Fibroblast of peridontal ligament (primary cell): ENCODE results near the gene ZNRD2.

Experiments used
- DNase-seq: peaks from one replicate; pipeline ENCODE4 v3.0.0-alpha.2; 2010; ENCODE audit errors: extremely low read depth

ZNRD2 gene

GRCh38 chr11:65538232-65538914 lies 31.9 kb upstream of the ZNRD2 start:
- DNase-seq, result no peak

DNA sequence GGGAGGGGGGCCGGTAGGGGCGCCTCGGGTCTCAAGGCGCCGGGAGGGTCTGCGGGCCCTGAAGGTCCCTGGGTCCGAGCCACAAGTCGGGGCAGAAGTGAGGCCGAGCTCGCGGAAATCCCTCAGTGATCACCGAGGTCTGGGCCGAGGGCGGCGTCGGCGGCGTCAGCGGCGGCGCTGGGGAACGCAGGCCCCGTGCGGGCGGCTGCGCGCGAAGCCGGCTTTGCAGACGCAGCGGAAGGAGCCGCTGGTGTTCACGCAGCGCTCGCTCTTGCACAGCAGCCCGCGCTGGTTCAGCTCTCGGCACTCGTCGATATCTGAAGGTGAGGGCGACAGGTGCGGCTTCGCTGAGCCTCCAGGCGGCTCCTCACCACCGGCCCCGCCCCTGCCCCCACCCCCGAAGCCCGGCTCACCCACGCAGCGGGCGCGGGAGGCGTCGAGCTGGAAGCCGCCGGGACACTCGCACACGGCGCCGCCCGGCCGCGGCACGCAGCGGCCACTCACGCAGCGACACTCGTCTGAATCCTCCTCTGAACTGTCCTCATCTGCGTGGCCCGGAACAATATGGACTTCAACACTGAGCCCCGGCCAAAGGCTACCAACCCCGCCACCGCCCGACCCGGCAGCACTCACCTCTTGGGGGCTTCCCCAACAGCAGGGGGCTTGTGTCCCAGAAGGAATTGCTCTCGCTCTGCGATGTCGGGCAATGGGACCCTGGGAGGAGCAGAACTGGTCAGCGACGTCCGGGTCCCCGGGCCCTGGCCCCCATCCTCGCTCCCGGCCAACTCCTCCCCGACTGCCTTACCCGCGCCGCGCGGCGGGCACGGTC lies 31.1 kb upstream of the ZNRD2 start:
- DNase-seq, result no peak

DNA sequence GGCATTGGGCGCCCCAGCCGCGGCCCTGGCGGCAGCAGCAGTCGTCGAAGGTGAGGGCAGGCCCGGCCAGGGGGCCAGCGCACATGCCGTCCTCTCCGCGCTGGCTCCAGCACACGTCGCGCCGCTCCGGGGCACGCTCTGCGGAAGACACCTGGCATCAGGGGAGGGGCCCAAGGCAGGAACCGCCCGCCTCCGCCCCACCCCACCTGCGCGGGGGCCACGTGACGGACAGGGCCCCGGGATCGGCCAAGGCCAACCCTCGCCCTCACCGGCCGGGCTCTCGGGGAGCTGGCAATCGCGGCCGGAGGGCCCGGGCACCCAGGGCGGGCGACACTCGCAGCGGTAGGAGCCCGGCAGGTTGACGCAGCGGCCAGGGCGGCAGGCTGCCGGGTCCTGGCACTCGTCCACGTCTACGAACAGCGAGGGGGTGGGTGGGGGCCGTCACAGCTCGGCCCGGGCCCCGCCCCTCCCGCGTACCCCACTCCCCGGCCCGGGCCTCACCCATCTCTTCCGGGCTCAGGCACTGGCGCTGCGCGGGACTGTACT lies 30.5 kb upstream of the ZNRD2 start:
- DNase-seq, result no peak

GRCh38 chr11:65540290-65541092 lies 29.8 kb upstream of the ZNRD2 start:
- DNase-seq, result peak; percentile 82

DNA sequence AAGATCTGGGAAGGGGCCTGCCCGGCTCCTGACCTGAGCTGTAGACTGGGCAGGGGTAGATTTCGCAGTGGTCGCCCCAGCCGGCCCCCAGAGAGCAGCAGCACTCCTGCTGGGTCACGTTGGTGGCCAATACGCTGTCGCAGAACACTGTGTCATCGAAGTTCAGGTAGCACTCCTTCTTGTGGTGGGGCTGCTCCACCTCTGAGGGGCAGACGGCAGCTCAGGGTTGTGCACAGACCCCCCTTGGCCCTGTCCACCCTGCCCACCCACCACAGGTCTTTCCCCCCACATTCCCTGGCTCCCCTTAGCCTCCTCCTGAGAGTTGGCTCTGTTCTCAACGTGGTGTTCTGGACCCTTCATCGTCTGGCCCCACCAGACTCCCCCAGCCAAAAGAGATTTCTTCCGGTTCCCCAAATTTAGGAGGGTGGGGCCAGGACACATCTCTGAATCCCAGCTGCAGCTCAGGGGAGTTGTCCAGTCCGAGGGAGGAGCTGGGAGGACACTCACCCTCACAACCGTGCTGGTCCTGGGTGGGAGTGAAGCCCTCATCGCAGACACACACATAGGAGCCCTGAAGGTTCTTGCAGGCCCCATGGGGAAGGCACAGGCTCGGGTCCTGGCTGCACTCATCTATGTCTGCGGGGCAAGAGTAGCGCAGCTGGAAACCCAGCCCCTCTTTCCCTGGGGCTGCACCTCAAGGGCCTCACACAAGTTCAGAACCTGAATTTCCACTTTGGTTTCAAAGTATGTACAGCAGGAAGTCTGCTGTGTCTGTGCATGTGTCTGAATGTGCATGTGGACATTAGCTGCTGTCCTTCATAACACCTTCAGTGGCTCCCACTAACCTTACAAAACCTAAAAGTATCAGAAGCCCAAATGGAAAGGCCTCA lies 28.9 kb upstream of the ZNRD2 start:
- DNase-seq, result no peak

DNA sequence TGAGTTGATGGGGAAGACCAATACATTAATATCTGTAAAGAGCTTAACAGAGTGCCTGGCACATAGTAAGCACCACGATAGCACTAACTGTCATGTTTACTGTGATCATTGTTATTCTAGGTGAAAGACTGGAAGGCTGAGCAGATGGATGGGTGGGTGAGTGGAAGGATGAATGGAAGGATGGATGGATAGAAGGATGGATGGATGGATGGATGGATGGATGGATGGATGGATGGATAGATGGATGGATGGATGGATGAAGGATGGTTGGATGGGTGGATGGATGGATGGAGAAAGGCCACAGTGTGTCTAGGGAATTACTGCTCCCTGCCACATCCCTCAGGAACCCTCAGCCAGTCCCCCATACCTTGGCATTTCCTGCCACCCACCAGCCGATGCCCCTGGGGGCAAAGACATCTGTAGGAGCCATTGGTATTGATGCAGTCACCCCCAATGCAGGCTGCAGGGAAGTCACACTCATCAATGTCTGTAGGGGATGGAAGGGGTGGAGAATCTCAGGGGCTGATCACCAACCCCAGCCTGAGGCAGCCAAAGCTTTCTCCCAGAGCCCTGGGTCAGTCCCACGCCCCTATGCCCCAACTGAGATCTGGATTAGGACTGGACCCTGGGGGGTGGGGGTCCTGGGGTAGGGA lies 27.4 kb upstream of the ZNRD2 start:
- DNase-seq, result no peak

DNA sequence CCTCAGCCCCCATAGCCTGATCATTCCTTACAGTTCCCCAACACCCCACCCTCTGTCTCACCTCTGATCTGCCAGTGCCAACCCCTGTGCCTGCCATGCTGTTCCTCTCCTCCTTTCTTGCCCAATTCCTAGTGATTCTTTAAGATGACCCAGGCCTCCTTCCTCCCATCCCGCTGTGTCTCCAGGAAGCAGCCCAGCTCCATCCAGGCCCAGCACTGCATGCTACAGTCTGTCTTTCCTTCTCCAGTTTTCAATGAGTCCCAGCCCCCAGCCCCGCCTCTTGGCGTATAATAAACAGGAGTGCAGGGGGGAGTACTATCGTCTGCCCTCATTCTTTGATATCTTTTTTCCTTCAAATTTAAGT lies 24.4 kb upstream of the ZNRD2 start:
- no peak for DNase-seq

GRCh38 chr11:65546217-65546958 lies 23.9 kb upstream of the ZNRD2 start:
- no peak for DNase-seq

- no peak for DNase-seq
Measured at GRCh38 chr11:65547446-65548125, 22.7 kb upstream of the ZNRD2 start.

DNA sequence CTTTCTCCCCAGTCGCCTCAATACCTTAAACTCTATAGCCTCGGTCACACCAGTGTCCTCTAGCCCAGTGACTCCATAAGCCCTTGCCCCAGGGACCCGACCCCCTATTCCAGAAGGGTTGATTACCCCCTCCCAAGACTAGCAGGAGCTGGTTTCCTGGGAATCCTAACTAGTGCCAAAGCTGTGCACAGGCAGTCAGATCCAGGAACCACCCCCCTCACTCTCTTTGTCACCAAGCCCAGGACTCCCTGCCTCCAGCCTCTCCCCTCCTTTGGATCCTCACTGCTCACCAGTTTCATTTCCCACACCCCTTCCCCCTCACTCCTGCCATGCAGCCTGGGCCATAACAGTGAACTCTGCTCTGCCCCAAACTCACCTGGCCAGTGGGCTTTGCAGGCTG lies 21.9 kb upstream of the ZNRD2 start:
- DNase-seq, result no peak

GRCh38 chr11:65549096-65549495 lies 21.2 kb upstream of the ZNRD2 start:
- no peak for DNase-seq

DNA sequence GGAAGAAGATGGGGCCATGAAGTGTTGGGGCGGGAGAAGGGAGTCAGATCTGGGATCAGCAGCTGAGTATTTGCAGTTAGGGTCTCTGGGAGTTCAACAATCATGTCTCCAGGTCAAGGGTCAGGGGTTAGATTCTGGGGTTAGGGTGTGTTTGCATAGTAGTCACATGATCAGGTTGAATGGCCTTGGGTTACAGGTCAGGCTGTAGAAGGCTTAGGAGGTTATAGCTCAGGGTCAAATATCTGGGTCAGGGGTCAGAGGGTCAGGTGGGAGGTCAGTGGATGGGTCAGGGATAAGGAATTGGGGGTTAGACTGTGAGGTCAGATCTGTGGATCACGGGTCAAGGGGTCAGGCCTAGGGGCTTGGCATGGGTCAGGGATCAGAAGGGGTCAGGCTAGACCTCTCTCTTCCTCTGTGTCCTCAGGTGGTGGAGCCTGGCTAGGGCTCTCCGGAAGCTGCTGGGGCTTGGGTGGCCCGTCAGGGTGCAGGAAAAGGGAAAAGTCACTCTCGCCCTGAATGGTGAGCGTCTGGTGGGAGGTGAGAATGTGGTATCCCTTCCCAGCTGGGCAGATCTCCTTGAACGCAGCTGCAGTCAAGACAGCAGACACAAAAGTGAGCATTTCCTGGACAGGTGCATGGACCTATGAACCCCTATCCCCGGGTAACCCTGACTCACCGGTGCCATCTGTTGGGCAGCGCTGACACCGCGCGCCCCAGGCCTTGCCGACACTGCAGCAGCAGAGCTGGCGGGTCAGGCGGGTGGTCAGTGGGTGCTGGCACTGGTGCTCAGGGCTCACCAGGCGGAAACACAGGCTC lies 18.5 kb upstream of the ZNRD2 start:
- no peak for DNase-seq

DNA sequence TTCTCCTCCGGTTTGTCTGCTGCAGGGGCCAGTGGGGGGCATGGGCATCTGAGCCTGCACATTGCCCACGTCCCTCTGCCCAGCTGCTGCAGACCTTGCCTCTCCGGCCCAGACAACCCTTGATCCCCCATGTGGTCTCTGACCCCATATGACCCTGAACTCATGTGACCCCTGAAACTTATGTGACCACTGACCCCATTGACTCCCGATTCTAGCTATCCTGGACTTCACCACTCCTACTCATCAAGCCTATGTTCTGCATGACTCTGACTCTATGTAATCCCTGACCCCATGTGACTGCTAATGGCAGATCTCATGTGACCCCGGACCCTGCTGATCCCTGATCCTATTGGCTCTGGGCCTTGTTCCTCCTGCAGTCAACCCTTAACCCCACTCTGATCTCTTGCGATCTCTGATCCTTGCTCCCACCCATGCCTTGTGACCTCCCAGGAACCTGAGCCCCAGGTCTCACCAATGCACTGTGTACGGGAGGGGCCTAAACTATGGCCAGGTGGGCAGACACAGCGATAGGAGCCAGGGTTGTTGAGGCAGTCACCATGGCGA lies 17.8 kb upstream of the ZNRD2 start:
- no peak for DNase-seq

DNA sequence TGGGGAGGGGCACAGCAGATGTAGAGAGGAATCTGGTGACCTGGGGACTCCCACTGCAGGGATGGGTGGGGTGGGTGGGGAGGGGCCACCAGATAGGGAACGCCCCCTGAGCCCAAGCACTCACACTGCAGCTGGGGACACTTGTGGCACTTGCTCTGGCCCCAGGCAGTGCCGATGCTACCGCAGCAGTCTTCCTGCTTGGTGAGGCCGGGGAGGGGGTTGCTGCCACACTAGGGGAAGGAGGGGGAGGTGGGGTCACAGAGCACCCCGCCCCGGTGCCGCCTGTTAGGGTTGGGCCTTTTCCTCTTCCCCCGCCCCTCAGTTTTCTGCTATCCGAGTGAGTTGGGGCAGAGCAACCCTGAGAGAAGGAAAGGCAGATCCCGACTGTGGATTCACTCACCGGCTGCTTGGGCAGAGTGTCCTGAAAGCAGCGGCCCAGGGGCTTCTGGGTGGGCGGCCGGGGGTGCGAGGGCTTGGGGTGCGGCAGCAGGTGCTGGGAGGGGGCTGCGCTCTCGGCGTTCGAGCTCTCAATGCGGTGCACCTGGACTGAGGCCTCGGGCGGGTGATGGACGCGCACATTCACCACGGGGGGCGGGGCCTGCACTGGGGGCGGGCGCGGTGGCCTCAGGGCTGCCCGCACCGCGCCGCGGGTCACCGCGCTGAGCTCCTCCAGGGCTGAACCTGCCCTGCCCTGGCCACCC lies 16.8 kb upstream of the ZNRD2 start:
- DNase-seq, result no peak

DNA sequence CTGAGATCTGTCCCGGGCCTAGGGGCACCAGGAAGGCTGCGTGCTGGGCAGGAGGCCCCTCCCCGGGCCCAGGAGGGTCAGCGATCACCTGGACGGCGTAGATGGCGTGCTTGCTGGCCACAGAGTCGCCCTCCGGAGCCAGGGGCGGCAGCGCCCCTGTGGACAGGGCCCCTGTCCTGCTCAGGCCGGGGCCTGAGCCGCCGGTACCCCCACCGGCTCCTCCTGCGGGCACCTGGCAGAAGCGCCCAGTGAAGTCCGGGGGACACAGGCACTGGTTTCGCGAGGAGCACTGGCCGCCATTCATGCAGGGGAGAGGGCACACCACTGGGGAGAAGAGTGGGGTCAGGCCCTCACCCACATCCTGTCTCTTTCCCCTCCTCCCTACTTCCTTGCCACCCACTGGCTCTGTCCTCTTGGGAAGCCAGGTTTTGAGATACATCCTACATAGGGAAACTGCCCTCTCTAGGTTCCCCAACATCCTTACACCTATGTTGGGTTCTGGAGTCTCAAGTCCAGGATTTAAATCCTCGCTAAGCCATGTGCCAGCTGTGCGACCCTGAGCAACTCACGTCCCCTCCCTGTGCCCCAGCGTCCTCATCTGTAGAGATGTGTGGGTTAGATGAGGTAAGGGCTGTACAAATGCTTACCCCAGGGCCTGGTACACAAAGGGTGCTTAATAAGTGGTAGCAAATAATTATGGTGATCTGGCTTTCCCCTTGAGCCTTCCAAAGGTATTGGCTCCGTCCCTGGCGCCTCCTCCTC lies 16.0 kb upstream of the ZNRD2 start:
- no peak for DNase-seq

DNA sequence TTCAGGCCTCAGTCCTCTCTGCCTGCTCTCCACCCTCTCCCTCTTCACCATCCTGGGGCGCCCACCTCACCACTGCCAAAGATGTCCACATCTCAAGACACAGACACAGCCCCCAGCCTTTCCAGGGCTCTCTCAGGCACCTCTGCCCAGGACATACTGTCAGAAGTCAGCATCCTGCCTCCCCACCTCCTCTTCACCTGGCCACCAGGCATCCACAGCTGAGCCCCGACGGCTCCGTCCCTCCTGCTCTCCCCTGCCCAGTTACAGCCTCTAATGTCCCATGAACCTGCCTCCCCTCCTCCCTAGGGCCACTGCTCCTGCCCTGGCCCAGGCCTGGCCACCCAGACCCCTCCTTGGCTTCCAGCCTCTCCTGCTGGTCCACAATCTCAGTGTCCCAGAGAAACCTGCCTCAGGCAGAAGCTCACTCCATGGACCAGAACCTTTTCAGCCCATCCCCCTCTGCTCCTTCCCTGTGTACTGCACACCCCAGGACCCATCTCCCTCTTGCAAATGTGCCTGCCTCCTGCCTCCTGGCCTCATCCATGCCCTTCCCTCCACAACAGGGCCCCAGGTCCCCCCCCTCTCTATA lies 15.3 kb upstream of the ZNRD2 start:
- no peak for DNase-seq
